ENCODE data around the gene VSIR.

Gene VSIR

DNA sequence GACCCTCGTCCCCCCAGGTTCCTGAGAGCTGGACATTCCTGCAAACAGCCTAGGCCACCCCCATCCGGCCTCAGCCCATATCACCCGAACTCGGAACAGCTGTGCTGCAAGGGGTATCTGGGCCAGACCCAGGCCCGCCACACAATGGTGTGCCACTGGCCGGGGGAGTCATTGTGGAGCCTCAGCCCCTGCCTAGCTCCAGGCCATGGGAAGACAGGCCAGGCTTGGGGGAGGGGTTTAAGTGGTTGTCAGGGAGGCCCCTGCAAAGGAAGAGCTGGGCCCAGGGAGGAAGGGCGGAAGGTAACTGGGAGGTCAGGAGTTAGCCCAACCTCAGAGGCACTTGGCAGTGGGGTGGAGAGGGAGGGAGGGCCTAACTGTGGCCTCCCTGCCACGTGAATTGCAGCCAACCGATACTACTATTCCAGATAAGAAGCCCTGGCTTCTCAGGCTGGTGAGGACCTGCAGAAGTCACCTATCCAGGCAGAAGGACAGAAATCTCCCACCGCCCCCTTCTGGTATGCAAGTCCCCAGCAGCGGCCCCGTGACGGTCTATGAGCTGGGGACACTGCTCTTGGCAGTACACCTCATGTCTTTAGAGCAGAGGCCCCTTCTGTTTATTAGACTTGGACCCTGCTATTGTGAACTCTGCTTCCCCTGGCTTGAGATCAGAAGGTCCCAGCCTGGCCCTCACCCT, 26.8 kb downstream of the VSIR start:
- DNase-seq: no peak

DNA sequence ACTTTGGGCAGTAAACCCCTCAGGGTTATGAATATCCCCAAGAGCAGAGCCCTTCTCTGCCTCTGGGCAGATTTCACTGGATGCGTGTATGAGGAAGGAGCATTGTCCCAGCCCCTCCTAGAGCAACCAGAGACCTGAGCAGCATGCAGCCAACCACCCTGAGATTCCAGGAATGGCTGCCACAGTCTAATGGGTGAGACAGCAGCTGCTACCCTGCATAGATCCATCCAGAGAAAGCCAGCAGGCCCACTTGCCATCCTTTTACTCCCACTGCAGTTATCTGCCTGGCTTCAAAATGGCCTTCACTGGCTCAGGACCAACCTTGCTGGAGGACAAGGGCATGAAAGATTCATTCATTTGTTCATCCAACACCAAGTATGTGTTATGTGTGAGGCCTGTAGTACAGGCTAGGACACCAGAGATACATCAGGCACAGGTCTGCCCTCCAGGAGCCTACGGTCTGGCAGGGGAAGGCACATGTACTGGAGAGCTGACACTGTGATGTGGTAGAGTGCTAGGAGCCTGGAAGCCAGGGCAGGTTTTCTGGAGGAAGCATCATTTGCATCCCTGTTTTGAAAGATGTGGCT, 27.6 kb downstream of the VSIR start:
- no peak for DNase-seq

DNA sequence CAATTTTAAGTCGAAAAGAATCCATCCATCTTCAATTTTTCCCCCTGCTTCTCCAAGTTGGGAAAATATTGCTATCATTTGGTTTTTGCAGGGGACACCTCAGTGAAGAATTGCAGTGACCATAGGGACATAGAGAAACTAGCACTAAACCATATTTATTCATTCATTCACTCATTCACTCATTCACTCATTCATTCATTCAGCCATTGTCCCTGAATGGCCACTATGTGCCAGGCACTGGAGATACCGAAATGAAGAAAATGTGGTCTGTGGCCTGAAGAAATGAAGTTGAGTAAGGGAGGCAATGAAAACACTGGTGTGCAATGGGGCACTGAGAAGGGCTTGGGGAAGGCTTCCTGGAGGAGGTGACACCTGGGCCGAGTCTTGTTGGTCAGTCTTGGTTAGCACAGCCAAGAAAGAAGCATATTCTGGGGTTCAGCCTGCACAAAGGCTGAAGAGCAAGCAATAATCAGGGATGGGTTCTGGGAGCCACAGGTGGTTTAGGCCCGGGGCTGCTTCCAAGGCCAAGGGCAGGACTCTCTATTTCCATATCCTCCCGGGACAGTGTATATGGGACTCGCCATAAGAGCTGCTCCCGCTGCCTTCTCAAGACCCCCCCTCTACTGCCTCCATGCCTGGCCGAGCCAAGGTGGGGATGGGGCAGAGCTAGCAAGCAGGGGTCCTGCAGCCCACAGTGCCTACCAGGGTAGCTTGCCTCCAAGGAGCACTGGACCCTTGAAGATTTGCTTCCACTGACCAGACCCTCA, 28.2 kb downstream of the VSIR start:
- no peak for DNase-seq

DNA sequence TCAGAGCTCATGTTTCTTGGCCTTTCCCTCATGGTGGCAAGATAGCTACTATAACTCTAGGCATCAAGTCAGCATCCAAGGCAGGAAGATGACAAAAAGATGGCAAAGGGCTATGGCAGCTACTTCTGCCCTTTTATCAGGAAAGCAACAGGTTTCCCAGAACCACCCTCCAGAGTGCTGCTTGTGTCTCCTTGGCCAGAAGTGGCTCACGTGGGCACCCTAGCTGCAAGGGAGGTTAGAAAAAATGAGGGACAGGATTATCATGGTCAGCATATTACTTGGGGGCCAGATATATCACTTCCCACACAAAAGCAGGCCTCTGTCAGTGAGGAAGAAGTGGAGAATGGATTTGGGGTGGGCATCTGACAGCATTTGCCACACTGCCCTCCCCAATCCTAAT, 29.5 kb downstream of the VSIR start:
- DNase-seq: no peak

- DNase-seq: no peak
These were observed 30.1 kb downstream of the VSIR start for GRCh38 chr10:71743089-71743838.

DNA sequence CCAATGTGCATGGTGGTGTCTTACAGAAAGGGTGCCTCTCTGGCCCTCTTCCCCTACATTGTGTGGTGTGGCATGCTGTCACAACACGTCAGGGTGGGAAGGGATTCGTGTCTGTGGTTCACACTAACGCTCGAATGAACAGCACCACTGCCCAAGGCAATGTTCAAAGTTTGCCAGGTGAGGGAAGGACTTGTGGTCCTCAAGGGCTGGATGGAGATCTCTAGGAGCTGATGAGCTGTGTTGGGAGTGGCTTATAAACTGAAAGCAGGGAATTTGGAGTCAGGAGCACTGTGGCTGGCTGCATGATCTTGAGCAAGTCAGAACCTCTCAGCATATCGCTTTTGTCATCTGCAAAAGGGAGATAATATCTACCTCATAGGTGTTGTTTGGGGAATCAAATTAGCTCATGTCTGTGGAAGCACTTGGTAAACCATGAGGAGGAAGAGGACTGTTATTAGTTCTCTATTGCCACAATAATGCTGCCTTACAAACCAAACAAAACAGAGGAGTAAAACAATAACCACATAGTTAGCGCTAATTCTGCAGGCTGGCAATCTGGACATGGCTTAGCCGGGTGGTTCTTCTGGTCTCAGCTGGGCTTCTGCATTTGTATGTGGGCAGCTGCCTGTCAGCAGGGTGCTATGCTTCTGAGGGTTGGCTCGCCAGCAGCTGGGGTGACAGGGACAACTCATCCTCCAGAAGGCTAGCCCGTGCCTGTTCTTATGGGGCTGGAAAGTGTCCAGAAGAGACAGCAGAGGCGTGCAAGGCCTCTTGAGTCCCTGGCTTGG, 30.8 kb downstream of the VSIR start:
- DNase-seq: no peak

GRCh38 chr10:71741671-71742070, 31.6 kb downstream of the VSIR start:
- no peak for DNase-seq

- DNase-seq: no peak
These were observed 32.3 kb downstream of the VSIR start for GRCh38 chr10:71741029-71741428.

DNA sequence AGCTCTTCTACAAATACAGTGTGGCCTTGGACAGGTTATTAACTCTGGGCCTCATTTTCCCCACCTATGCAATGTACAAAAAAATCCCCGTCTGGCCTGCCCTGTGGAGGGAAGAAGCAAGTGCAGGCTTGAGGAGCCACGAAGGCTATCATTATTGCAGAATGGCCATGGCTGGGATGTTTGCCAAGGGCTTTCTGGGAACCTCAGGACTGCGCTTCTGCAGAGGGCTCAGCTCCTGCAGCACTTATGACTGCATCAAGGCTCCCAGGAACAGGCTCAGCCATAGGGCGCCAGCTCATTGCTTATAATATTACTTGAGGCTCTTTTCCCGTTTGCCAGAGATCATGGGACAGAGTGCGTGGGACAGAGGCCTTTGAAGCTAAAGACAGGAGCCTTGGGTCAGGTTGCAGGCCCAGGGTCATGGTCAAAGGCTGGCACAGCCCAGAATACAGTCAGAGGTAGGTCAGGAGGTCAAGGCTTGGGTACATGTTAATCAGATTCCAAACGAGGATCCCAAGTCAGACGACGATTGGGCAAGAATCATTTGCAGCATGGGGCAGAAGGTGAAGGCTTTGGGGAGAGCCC, 33.2 kb downstream of the VSIR start:
- DNase-seq: no peak

DNA sequence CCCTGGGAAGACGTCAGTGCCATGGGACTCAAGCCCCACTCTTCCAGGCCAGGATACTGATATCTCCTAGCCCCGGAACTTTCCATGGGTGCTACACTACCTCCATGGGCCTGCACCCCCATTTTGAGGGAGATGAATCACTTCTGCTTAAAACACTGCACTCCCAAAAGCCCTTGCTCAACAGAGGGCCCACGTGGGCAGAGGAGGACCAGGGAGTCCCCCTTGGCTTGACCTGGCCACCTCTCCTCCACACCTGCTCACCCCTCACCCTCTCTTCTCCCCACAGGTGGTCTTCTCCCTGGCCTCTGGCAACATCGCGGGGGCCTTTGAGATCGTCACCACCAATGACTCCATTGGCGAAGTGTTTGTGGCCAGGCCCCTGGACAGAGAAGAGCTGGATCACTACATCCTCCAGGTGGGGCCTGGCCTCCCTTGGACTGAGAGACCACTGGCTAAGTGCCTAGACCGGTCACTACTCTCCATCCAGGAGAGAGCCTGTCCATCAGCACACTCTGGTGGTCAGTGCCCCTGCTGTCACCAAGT, 33.9 kb downstream of the VSIR start:
- DNase-seq: no peak

DNA sequence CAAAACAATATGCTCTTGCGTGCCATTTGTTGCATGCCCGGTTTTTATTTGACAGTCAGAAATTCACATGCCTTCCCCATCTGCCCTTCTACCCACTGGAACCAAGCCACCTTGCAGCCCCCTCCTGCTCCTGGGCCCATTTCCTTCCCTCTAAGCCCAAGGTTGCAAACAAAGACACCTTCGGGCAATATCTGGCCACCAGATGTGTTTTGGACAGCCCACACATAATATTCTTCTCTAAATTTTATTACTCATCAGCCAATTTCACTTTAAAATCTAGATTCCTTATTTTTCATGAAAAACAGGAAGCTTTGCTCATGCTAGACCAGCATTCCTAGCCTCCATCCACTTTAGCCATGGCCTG, 35.5 kb downstream of the VSIR start:
- no peak for DNase-seq

- DNase-seq: no peak
These were observed 36.1 kb downstream of the VSIR start for GRCh38 chr10:71737001-71737833.

DNA sequence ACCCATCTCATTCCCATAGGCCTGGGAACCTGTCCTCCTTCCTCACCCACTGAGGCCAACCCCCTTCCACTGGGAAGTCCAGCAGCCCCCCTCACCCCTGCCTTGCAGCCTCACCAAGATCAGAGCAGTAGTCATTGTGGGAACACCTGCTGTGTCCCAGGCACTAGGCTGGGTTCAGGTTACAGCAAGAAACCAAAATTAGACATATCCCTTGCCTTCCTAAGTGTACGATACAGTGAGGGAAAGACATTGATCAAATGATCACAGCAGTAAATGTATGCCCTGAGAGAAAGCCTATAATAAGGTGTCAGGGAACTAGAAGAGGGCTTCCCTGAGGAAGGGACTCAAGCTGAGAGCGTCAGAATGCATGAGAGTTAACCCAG, 36.8 kb downstream of the VSIR start:
- DNase-seq: no peak

DNA sequence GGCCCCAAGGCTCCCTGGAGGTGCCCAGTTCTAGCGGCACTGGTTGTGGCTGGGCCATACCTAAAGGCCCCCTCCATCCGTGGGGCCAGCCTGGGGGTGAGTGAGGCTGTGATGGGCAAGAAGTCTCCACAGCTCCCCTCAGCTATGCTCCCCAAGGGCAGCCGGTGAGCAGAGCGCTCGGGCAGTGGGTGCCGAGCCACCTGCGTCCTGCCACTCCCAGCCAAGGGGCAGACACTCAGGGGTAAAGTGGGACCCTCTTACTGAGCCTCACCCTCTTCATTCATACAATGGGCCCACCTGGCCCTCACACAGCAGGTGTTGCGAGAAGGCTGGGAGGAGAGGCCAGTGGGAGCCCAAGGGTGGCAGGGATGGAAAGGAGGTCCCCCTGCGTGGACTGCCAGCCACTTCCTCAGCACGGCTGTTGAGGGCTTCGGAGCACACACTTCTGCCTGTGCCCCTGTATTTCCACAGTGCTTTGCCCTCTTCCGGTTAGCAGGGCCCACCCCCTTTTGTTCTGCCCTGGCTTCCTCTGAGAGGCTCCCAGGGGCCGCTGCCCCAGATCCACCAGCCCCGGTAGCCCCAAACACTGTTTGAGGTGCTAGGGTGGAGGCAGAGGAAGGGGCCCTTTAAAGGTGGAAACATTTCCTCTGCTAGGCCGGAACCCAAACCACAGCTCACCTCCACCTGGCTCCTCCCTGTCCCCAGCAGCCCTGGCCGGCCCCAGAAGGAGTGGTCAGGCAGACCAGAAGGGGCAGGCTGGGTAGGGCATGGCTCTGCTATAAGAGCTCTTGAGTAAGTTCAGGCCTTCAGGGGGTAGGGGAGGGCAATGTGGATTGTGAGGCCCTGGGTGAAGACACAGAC, 37.4 kb downstream of the VSIR start:
- no peak for DNase-seq

- DNase-seq: no peak
These were observed 38.5 kb downstream of the VSIR start for GRCh38 chr10:71734797-71735196.

- no peak for DNase-seq
These were observed 41.5 kb downstream of the VSIR start for GRCh38 chr10:71731791-71732190.

GRCh38 chr10:71729161-71729636, 44.1 kb downstream of the VSIR start:
- DNase-seq: no peak

GRCh38 chr10:71727738-71728737, 45.3 kb downstream of the VSIR start:
- no peak for DNase-seq
